KOPT-K1 (cell line): ENCODE results near the gene MFAP3L.

ENCODE experiments used
- H3K27ac ChIP-seq: fragments of 200-600 bp; sonication (generic); 2 replicates; pipeline ENCODE4 v1.5.1; 2016; ENCODE audit warnings: antibody characterized with exemption, mild to moderate bottlenecking, low read depth, low read length; ENCODE audit not compliant: poor library complexity, severe bottlenecking
- H3K36me3 ChIP-seq: fragments of 200-600 bp; sonication (generic); 2 replicates; pipeline ENCODE4 v1.5.1; 2017; ENCODE audit warnings: antibody characterized with exemption, mild to moderate bottlenecking, low read length, moderate library complexity; ENCODE audit not compliant: insufficient read depth
- H3K9me3 ChIP-seq: fragments of 200-600 bp; sonication (generic); 2 replicates; pipeline ENCODE4 v1.5.1; 2017; ENCODE audit warnings: antibody characterized with exemption, low read length, mild to moderate bottlenecking; ENCODE audit not compliant: insufficient read depth, poor library complexity, severe bottlenecking

MFAP3L gene

GRCh38 chr4:170035845-170036244 lies 9.7 kb upstream of the MFAP3L start:
- H3K36me3 ChIP-seq = no peaks in the 10 kb centered on the region
- H3K27ac ChIP-seq = no peak overlapping the region
- no peaks in the 10 kb centered on the region for H3K9me3 ChIP-seq

DNA sequence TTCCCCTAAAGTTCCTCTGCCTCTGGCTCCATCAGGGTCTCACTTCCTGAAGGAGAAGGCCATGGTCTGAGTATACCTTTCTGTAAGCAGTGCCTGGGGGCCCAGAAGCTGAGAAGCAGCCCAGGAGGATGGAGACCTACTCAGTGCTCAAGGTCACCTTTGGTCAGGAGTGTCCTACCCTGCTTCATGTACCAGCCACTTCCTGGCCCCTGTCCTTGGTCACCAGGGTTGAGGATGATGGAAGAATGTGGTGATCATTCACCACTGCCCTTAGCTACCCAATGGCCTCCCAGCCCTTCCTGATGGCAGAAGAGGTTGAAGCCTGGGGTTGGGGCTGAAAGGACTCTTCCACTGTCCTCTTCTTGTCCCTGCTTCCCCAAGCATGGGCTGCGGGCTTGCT lies 9.0 kb upstream of the MFAP3L start:
- no peak overlapping the region for H3K27ac ChIP-seq
- no peaks in the 10 kb centered on the region for H3K9me3 ChIP-seq
- H3K36me3 ChIP-seq = no peaks in the 10 kb centered on the region

- no peak overlapping the region for H3K27ac ChIP-seq
These were observed 7.8 kb upstream of the MFAP3L start for GRCh38 chr4:170033999-170034398.

GRCh38 chr4:170030121-170030520 lies 3.9 kb upstream of the MFAP3L start:
- Histone ChIP-seq H3K9me3 (peaks cover 9% of the 10 kb centered on the region), H3K27ac (no peak overlapping the region), H3K36me3 (no peaks in the 10 kb centered on the region)

More at GRCh38 chr4:170033999-170034398, 7.8 kb upstream of the MFAP3L start:
- Histone ChIP-seq H3K9me3 (no peaks in the 10 kb centered on the region), H3K36me3 (no peaks in the 10 kb centered on the region)

DNA sequence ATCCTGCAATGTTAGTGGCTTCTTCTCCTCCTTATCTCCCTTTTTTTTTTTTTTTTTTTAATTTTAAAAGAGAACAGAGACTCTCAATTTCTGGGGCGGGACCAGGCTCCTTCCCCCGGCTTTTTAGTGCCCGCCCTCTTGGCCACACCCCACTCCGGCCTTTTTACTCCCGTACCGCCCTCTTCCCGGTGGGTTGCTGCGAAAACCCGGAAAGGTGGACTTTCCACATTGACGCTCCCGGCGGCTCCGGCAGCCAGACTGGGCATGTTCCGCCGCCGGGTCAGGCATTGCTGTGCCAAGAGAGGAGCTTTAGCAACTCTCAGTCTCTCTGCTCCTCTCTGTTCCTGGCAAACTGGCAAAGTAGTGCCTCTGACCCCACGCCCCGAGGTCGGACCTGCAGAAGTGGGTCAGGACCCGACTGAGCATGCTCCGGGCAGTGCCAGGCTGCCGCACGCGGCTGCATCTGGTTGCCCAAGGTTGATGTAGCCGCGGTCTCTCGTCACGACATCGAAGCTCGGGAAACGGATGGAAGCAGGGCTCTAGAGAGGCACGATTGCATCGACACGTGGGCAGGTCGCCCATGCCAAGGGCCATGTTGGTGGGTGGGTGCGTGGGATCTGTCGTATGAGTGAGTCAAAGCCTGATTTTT lies 1.1 kb upstream of the MFAP3L start:
- Histone ChIP-seq H3K27ac (no peak overlapping the region), H3K36me3 (no peaks in the 10 kb centered on the region), H3K9me3 (peaks cover 9% of the 10 kb centered on the region)

GRCh38 chr4:170025523-170026252 lies 507 bp downstream of the MFAP3L start:
- Histone ChIP-seq H3K36me3 (no peaks in the 10 kb centered on the region), H3K27ac (no peak overlapping the region), H3K9me3 (peaks cover 9% of the 10 kb centered on the region)

- Histone ChIP-seq H3K27ac (no peak overlapping the region), H3K9me3 (no peaks in the 10 kb centered on the region), H3K36me3 (no peaks in the 10 kb centered on the region)
These were observed 4.0 kb downstream of the MFAP3L start for GRCh38 chr4:170022211-170022610.

GRCh38 chr4:170017252-170017651 lies 8.9 kb downstream of the MFAP3L start:
- no peaks in the 10 kb centered on the region for H3K9me3 ChIP-seq
- no peak overlapping the region for H3K27ac ChIP-seq
- H3K36me3 ChIP-seq = no peaks in the 10 kb centered on the region

DNA sequence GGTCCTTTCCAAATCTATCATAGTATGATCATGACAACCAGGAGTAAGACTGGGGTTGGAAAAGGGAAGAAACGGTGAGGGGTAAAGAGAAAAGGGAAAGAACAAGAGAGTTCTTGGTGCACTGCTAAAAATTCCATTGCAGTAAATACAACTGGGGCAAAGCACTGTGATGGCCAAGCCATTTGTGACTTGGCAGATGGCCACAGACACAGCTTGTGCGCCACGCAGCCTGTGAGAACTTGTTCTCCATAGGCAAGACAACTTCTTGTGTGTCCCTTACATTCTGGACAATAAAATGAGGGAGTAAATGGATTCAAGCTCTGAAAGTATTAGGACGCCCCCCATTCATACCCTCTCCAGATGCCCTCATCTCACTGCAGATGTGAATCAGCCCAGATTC lies 10.9 kb downstream of the MFAP3L start:
- H3K9me3 ChIP-seq = no peaks in the 10 kb centered on the region
- no peaks in the 10 kb centered on the region for H3K36me3 ChIP-seq
- H3K27ac ChIP-seq = no peak overlapping the region

- Histone ChIP-seq H3K36me3 (no peaks in the 10 kb centered on the region), H3K9me3 (no peaks in the 10 kb centered on the region), H3K27ac (no peak overlapping the region)
These were observed 11.7 kb downstream of the MFAP3L start for GRCh38 chr4:170014359-170015011.

- Histone ChIP-seq H3K9me3 (no peaks in the 10 kb centered on the region), H3K27ac (no peak overlapping the region), H3K36me3 (no peaks in the 10 kb centered on the region)
These were observed 13.6 kb downstream of the MFAP3L start for GRCh38 chr4:170012629-170012958.

DNA sequence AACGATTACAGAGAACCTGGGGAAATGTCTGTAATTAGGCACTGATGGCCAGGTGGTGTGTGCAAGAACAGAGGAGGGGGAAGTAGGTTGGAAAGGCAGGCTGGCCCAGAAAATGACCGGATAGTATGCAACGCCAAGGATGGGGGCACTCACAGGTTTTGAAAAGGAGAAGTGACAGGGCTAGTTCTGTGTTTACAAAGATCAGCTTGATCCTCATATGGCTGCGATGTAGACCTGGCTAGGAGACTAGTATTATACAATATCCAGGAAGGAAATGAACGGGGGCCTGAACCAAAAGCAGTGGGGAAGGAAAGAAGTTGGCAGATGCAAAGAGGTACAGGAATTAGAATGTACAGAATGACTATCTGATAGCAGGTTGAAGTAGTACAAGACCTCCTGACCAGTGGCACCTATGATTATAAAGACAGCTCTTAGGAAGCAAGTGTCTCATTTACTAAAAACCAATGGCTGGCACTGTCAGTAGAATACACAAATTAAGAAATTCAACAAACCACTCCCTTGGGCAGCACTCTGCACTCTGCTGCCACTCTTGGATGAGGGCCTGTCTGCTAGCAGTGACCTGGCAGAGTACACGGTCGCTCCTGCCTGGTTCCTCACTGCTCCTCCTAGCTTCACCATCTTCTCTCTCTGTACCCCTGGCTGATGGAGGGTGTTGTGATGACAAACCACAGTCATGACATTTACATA lies 14.1 kb downstream of the MFAP3L start:
- no peaks in the 10 kb centered on the region for H3K9me3 ChIP-seq

DNA sequence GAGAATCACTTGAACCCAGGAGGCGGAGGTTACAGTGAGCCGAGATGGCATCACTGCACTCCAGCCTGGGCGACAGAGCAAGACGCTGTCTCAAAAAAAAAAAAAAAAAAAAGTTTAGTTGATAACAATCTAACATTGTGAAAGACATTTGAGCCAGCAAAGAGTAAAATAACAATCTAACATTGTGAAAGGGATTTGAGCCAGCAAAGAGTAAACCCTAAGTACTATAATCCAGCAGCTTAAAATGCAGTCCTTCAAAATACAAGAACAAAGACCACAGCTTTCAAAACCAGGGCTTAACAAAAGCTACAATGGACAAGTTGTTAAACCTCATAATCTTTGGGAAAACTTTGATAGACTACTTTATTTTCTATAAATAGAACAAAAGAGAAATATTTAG lies 16.9 kb downstream of the MFAP3L start:
- no peak overlapping the region for H3K27ac ChIP-seq
- no peaks in the 10 kb centered on the region for H3K36me3 ChIP-seq
- no peaks in the 10 kb centered on the region for H3K9me3 ChIP-seq

More for the DNA sequence above, 14.1 kb downstream of the MFAP3L start:
- Histone ChIP-seq H3K27ac (no peak overlapping the region), H3K36me3 (no peaks in the 10 kb centered on the region)

DNA sequence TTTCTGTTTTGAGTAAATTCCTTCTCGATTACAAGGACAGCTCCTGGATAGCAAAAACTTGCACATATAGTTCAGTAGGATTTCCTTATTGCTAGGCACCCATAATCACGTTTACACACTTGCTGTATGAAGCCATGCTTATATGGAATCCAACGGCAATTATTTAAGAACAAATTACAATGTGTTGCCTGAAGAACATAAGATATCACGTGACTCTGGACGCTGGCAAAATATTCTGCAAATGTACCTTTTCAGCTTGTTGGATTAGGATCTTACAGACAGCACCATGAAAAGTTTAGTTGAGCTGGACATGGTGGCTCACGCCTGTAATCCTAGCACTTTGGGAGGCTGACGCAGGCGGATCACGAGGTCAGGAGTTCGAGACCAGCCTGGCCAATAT lies 17.4 kb downstream of the MFAP3L start:
- no peaks in the 10 kb centered on the region for H3K9me3 ChIP-seq
- no peak overlapping the region for H3K27ac ChIP-seq
- H3K36me3 ChIP-seq = no peaks in the 10 kb centered on the region

GRCh38 chr4:170008371-170008770 lies 17.8 kb downstream of the MFAP3L start:
- no peaks in the 10 kb centered on the region for H3K9me3 ChIP-seq
- H3K27ac ChIP-seq = no peak overlapping the region
- H3K36me3 ChIP-seq = no peaks in the 10 kb centered on the region
